HUDEP-2 (cell line): Measurements from ENCODE around the gene RNGTT.

ENCODE experiments used
- DNase-seq, 76 experiments: peaks; one replicate each; lab custom pipeline; 2025; ENCODE audit not compliant: unreplicated experiment in 76 of 76; lab: John Stamatoyannopoulos, UW

The RNGTT gene

GRCh38 chr6:88569959-88570358, 393.5 kb downstream of the RNGTT start:
- DNase-seq, result no peak

- no peak for DNase-seq
These were observed 395.7 kb downstream of the RNGTT start for GRCh38 chr6:88567696-88568095.

- no peak for DNase-seq
These were observed 396.5 kb downstream of the RNGTT start for GRCh38 chr6:88566746-88567534.

- no peak for DNase-seq
These were observed 397.6 kb downstream of the RNGTT start for GRCh38 chr6:88565836-88566235.

GRCh38 chr6:88565409-88565811, 398.0 kb downstream of the RNGTT start:
- DNase-seq, result no peak

- no peak for DNase-seq
These were observed 400.2 kb downstream of the RNGTT start for GRCh38 chr6:88563277-88563625.

GRCh38 chr6:88562353-88563276, 400.8 kb downstream of the RNGTT start:
- DNase-seq, result no peak

GRCh38 chr6:88561954-88562315, 401.5 kb downstream of the RNGTT start:
- no peak for DNase-seq

- no peak for DNase-seq
These were observed 402.1 kb downstream of the RNGTT start for GRCh38 chr6:88561034-88561953.
